Nucleus accumbens (tissue), 56 donors: Measurements from ENCODE around the gene AFP.
A peak's percentile ranks its signal among the peaks of the same experiment; 100 is the strongest.

Experiments
- DNase-seq, 56 donors: peaks; one replicate each; lab custom pipeline; 2025; lab: John Stamatoyannopoulos, UW

Gene AFP

DNA sequence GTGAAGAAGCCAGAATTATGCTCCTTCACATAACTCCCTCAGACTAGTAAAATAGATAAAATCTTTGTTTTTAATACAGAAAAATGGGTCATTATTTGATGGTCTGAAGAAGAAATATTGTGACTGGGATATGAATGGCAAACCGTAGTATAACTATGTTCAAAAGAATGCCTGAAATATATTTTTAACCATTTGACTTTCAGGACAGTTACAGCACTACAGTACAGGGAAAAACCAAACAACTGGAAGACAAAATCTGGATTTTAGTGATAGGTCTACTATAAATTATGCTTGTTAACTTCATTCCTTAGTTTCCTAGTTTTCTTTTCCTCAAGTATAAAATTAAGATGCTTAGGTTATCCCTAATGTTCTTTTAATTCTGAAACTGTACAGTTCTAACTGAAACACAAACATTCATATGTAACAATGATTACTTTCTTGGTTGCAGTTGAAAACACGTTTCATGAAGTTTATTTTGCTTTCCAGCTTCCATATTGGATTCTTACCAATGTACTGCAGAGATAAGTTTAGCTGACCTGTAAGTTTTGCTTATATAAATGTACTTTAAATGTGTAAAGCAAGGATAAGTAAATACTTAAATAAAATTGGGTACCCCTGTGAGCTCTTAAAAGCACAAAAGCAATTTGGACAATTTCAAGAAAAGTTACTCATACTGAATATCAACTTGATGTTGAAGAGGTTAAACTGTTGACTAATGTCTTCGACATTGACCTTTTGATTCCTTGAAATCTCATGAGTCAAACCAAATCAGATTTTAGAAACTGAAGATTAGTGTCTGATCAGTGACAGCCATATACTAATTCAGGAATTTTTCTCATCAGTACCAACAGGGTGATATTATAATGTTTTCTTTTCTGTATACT is 895 bp downstream of the AFP start:
- DNase-seq: no peak

GRCh38 chr4:73437558-73437956 is 1.5 kb downstream of the AFP start:
- no peak for DNase-seq

DNA sequence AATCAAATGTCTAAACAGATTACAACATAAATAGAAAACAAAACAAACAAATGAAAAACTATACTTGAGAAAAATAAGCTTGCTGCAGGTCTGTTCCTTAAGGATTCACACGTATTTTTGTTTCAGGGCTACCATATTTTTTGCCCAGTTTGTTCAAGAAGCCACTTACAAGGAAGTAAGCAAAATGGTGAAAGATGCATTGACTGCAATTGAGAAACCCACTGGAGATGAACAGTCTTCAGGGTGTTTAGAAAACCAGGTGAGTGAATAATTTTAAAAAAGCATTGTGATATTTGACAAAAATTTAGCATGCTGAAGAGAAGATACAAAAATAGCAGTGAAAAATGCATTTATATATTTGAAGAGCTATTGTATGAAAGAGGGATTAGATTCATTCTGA is 2.0 kb downstream of the AFP start:
- no peak for DNase-seq

DNA sequence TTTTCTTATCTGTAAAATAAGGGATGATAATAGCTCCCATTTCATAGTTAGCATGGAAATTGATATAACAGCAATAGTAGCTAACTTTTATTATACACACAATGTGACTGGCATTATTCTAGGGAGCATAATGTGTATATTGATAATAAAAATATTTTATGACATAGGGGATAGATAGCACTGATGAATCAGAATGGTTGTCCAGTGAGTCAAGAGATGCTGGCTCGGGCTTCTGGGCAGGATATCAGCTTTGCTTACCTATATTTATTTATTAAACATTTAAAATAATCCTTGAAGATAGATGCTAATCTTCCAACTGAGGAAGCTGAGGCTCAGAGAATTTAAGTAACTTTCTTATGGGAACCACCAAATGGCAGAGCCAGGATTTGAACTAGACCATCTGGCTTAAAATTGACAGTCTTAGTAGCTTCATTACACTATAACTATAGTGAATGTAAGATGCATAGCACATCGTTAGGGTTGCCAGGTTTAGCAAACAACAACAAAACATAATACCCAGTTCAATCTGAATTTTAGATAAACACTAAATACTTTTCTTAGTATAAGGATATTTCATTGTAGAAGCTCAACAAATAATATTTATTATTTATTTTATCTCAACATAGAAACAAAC is 2.7 kb downstream of the AFP start:
- DNase-seq: no peak

GRCh38 chr4:73439445-73439844 is 3.4 kb downstream of the AFP start:
- no peak for DNase-seq

GRCh38 chr4:73439991-73440390 is 4.0 kb downstream of the AFP start:
- no peak for DNase-seq

DNA sequence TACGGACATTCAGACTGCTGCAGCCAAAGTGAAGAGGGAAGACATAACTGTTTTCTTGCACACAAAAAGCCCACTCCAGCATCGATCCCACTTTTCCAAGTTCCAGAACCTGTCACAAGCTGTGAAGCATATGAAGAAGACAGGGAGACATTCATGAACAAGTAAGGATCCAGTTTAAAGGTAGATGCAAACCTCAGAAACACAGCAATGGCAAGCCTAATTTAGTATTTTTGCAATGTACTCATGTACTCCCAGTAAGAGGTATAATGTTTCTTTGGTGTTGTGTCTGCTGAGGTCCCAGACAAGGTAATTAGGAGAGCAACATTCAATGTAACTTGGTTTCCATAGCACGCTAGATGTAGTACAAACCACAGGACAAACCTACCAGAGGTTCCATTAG is 4.6 kb downstream of the AFP start:
- no peak for DNase-seq

DNA sequence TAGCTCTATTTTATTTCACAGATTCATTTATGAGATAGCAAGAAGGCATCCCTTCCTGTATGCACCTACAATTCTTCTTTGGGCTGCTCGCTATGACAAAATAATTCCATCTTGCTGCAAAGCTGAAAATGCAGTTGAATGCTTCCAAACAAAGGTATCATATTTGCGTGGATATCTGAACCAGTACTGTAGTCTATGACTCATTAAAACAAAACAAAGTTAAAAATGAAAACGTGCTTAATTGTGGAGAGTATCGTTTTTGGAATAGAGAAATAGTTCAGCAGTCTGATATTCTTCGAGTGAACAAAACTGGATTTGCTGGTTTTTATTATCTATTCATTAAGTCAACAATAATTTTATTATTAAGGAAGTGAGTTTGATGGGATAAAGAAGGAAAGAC is 6.3 kb downstream of the AFP start:
- DNase-seq: no peak

GRCh38 chr4:73443224-73443623 is 7.2 kb downstream of the AFP start:
- DNase-seq: no peak

DNA sequence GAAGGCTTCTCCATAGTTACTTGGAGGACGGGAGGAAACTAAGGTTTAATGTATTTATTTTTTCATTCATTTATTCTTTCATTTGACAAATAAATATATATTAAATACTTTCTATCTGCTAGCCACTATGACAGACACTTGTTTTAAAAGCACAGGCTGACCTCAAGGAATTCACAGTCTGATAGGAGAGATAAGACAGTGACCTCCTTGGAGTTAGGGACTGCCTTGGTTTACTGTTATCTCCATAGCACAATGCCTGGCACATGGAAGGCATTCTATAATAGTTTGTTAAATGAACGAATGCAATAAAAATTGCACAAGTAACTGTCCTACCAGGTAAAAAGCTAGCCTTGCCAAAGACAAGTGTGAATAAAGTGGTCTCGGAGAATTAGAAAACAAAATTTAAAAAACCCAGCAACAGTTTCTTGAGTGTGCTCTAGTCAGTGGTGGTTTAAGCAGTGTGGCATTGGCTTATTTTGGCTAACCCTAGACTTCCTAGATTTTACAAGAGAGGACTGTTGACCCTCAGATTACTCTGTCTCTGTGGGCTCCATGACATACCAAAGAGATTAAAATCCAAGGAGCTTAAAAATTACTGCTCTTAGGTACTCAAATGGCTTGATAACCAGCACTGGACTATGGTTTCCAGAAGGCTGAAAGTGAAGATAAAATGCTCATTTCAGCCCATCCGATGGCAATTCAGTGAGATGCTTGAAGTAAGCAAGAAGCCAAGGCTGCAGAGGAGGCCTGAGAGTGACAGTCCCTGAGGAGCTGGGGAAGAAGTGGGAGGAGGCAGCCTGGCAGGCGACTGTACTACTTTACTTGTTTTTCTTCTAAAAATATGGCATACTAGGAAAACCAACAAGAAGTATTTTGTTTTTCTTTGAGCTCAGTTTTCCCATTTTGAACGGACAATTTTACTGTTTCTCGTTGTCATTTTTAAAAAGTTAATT is 9.6 kb downstream of the AFP start:
- DNase-seq: no peak

GRCh38 chr4:73446336-73446938 is 10.4 kb downstream of the AFP start:
- peak in 2 of 56 donors; percentile 1 to 2 for DNase-seq

DNA sequence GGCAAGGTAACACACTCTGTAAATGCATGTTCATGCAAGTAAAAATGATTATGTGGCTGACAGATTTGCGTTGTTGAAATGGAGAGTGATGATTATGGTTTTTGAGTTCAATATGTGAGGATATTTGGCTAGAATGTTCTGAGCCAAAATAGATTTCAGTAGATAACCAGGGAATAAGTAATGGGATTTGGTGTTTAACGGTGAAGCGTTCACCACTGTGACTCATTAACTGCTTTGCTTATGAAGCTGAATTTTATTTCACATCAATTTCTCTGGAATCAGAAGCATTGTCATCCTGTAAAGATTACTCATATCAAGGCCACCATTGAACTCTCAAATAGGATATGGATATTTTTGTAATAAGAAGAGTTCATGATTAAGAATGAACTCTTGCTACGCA is 11.7 kb downstream of the AFP start:
- DNase-seq: no peak

- no peak for DNase-seq
These were observed 12.6 kb downstream of the AFP start for GRCh38 chr4:73448448-73449203.

GRCh38 chr4:73450398-73451004 is 14.5 kb downstream of the AFP start:
- peak in 1 of 56 donors; percentile 1 for DNase-seq

DNA sequence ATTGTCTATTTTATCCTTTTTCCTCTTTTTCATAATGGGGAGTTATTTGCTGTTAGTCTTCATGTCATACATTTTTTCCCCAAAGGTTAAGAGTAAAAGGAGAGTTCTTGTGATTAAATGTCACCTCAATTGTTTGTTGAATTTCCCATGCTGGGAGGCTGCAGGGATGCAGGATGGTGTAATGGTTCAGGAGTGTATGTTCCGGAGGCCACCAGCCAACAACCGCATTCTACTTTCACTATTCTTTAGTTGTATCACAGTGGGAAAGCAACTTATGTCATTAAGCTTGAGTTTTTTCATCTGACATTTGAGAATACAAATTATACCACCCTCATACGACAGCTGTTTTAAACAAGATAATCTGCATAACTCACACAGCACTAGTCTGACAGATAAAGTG is 15.4 kb downstream of the AFP start:
- no peak for DNase-seq

DNA sequence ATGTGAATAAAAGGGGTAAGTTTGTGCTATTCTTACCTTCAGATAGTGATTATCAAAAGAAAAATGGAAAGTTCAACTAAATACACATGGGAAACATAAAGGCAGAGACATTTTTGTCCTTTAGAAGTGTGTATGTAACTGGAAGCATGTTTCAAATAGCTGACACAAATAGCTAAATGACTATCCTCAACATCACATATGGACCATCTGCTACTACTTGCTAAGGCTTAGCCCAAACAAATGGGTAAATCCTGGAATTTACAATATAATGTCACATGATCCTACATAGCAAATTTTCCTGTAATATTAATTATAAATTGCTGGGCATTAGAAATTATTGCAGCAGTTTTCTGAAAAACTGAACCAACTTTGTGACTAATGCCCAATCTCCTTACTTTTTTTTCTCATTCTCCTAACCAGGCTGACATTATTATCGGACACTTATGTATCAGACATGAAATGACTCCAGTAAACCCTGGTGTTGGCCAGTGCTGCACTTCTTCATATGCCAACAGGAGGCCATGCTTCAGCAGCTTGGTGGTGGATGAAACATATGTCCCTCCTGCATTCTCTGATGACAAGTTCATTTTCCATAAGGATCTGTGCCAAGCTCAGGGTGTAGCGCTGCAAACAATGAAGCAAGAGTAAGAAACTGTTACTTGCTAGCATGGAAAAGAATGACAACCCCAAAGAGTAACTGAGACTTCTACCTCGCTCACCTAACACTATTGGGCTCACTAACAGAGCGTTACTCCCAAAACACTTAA is 16.1 kb downstream of the AFP start:
- no peak for DNase-seq

DNA sequence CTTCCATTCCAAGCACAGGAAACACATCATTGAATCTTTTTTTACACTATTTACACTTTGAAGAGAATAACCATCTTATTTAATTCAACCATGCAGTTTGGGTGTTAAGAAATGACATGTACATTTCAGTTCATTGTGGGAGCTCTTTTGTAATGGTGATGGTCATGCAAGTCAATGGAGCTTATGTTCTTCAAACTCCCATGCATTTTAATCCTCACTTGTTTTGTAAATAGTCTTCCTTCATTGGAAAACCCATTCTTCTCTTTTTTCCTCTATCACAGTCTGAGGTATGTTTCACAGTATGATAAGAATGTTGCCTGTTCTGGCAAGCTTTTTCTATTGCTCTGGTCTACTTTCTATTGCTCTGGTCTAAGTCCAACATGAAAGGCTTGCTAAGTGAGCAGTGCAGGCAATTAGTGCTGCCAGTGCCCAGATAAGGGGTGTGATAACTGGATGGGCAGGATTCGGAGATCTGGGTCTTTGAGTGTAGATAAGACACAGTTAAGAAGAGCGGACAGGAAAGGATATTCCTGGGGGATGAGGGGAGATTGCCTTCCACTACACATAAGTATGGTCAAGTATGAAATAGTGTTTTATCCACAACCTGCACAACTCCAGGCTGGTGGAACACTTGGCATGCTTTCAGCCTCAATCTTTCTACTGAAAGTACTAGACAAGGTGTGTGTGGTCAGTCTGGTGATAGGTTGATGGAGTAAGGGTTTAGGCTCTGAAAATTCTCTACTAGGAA is 17.1 kb downstream of the AFP start:
- DNase-seq: no peak

DNA sequence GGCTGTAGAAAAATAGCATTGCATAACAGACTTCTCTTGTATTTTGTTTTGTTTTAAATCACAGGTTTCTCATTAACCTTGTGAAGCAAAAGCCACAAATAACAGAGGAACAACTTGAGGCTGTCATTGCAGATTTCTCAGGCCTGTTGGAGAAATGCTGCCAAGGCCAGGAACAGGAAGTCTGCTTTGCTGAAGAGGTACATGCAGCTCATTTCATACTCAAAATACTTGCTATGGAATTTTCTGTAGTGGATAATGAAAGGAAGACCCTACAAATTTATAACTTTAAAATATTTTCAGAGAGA is 17.6 kb downstream of the AFP start:
- DNase-seq: no peak
